ENCODE measurements around the gene TARM1. TPM values are rescaled to one million over a fixed set of nuclear protein-coding genes. Genes with fewer than 3 reads are reported as not detected.

TARM1 gene
- total RNA-seq, 1 donor from 2014 or later: not detected

DNA sequence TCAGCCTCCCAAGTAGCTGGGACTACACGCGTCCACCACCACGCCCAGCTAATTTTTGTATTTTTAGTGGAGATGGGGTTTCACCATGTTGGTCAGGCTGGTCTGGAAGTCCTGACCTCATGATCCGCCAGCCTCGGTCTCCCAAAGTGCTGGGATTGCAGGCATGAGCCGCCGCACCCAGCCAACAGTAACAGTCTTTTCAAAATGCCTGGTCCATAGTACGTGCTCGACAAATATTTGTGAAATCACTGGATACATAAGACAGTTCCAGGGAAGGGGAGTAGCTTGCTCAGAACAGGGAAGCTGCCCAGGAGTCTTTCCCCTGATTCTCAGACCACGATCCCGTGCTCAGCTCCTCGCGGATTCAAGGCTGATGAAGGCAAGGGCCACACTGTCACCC, 59.2 kb downstream of the TARM1 start:
- intact Hi-C loops (cut with DNase I): loop anchor here (10.0 kb wide), 1 partner anchor 827 kb away; the partner anchor contains the start of gene ZNF665
- H3K27me3 ChIP-seq: no peaks in the 10 kb centered on the region
- no peak overlapping the region for H3K27ac ChIP-seq
- H3K9me3 ChIP-seq: no peaks in the 10 kb centered on the region
- no peak overlapping the region for H3K4me3 ChIP-seq
- no peak for DNase-seq (ENCODE audit: low spot score in 2 of 2)
- no peak for TF ChIP-seq CTCF (IDR thresholded peaks at IDR 0.05)
- no peaks in the 10 kb centered on the region for H3K36me3 ChIP-seq
- H3K4me1 ChIP-seq: no peaks in the 10 kb centered on the region

DNA sequence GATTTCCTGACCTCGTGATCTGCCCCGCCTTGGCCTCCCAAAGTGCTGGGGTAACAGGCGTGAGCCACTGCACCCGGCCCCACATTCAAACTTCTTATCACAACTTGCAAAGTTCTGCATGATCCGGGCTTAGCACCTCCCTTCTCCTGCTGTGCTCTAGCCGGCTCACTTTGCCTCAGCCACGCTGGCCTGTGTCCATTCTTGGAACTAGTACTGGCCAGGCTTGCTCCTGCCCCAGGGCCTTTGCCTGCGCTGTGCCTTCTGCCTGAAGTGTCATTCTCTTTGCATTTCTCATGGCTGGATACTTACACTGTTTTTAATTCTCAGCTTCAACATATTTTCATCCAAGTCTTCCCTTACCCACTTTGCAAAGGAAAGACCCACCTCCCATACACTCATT, 59.8 kb downstream of the TARM1 start:
- no peaks in the 10 kb centered on the region for H3K4me1 ChIP-seq
- no peak overlapping the region for H3K4me3 ChIP-seq
- H3K36me3 ChIP-seq: no peaks in the 10 kb centered on the region
- no peaks in the 10 kb centered on the region for H3K27me3 ChIP-seq
- intact Hi-C loops (cut with DNase I): loop anchor here (10.0 kb wide), 1 partner anchor 827 kb away; the partner anchor contains the start of gene ZNF665
- no peak for TF ChIP-seq CTCF (IDR thresholded peaks at IDR 0.05)
- no peak for DNase-seq (ENCODE audit: low spot score in 2 of 2)
- H3K27ac ChIP-seq: no peak overlapping the region
- H3K9me3 ChIP-seq: no peaks in the 10 kb centered on the region

Other genes starting within 250 kb of the TARM1 start
- gene MYADM, start 213.5 kb downstream of the TARM1 start, total RNA-seq: 422 TPM
- gene PRKCG, start 199.2 kb downstream of the TARM1 start, total RNA-seq: not detected
- gene CACNG7, start 172.1 kb downstream of the TARM1 start, total RNA-seq: not detected
- gene CACNG8, start 118.4 kb downstream of the TARM1 start, total RNA-seq: 0.32 TPM
- gene CACNG6, start 89.7 kb downstream of the TARM1 start, total RNA-seq: not detected
- gene VSTM1, start 17.5 kb downstream of the TARM1 start, total RNA-seq: not detected
- gene OSCAR, start 19.4 kb upstream of the TARM1 start, total RNA-seq: 13.6 TPM
- gene NDUFA3, start 21.5 kb upstream of the TARM1 start, total RNA-seq: 12.5 TPM
- 10.6 TPM for gene TFPT, start 34.3 kb upstream of the TARM1 start, total RNA-seq
- gene PRPF31, start 34.4 kb upstream of the TARM1 start, total RNA-seq: 84.1 TPM
- 69.1 TPM for gene CNOT3, start 56.4 kb upstream of the TARM1 start, total RNA-seq
- 2.7 TPM for gene LENG1, start 78.4 kb upstream of the TARM1 start, total RNA-seq
- 7.1 TPM for gene TMC4, start 91.8 kb upstream of the TARM1 start, total RNA-seq
- 56.1 TPM for gene MBOAT7, start 108.2 kb upstream of the TARM1 start, total RNA-seq
- 54.9 TPM for gene TSEN34, start 109.9 kb upstream of the TARM1 start, total RNA-seq
- gene RPS9, start 119.5 kb upstream of the TARM1 start, total RNA-seq: 2,061 TPM
- 38.2 TPM for gene LILRB3, start 141.6 kb upstream of the TARM1 start, total RNA-seq
- gene LILRA6, start 161.4 kb upstream of the TARM1 start, total RNA-seq: 25.1 TPM
- gene LILRB5, start 175.9 kb upstream of the TARM1 start, total RNA-seq: 38.2 TPM
- gene LILRB2, start 199.7 kb upstream of the TARM1 start, total RNA-seq: 0.11 TPM
- gene LILRA5, start 231.8 kb upstream of the TARM1 start, total RNA-seq: not detected

Data from ascending aorta (tissue), 2 donors.